UCSD-AML1 (cell line): Measurements from ENCODE around the gene FAM193A.
"Not testable (repeated sequence)": the region's sequence is repeated elsewhere in the genome, so short reads cannot be mapped to it uniquely, and the experiment has no call there.

Experiments used
- DNase-seq: peaks from one replicate; lab custom pipeline; 2025; ENCODE audit not compliant: unreplicated experiment; lab: John Stamatoyannopoulos, UW

Gene FAM193A

DNA sequence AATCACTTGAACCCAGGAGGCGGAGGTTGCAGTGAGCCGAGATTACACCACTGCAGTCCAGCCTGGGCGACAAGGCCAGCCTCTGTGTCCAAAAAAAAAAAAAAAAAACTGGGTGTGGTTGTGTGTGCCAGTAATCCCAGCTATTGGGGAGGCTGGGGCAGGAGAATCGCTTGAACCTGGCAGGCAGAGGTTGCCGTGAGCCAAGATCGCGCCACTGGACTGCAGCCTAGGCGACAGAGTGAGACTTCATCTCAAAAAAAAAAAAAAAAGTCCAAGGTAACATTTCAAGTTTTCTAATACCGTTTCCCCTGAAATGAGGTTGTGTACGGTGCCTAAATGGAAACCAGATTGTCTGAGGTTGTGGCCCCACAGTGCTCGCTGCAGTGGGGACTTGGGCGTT, 35.6 kb downstream of the FAM193A start:
- DNase-seq: no peak

DNA sequence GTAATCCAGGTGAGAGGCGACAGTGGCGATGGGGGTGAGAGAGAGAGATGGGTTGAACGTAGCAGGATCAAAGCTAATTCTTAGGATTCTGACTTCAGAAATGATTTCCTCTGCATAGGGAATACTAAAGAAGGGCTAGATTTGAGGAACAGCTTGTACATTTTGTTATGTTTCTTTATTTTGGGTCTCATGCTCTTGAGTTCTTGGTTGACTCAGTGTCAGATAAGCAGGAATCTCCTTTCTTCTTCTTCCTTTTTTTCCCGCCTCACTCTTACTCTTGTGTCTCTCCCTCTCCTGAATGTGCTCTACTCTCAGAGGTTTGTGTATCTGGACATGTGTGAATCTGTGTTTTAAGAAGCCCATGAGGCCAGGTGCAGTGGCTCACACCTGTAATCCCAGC, 36.4 kb downstream of the FAM193A start:
- DNase-seq: no peak

DNA sequence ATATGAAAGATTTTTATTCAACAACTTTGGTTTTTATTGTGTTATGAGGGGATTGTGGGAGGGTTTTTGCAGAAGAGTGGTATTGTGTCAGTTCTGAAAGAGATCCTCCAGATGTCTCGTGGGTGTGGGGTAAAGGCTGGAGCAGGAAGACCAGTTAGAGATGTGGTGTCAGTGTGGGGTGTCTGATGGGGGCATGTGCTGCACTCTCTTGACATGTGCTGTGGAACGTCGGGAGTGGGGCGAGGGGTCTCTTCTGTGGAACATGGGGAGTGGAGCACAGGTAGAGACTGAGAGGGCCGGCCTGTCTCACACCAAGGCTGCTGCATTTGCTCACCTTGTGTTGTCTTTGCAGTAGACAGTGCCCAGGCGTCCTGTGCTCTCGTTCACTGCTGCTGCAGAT, 37.6 kb downstream of the FAM193A start:
- no peak for DNase-seq

DNA sequence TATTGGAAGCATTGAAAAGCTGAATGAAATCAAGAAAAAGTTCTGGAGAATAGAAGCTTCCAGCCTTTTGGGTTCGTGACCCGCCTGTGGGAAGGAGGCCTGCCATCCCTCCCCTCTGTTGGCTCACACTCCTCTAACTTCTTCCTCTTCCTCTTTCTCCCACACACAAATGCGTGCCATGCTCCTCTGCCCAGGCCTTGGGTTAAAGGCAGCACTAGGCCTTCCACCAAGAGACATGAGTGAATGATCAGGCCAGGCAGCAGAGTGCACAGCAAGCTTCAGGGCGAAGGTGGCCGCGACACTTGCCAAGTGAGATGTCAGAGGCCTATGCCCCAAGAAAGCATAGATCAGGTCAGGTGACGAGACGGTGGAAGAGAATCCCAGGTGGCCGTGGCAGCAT, 38.4 kb downstream of the FAM193A start:
- DNase-seq: peak; percentile 30

DNA sequence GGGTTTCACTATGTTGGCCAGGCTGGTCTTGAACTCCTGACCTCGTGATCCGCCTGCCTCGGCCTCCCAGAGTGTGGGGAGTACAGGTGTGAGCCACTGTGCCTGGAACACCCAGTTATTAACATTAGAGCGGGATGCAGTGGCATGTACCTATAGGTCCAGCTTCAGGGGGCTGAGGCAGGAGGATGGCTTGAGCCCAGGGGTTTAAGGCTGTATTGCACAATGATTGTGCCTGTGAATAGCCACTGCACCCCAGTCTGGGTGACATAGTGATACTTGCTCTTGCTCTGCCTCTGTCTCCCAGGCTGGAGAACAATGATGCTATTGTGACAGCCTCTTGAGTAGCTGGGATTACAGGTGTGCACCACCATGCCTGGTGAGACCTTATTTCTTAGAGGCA, 39.8 kb downstream of the FAM193A start:
- no peak for DNase-seq

DNA sequence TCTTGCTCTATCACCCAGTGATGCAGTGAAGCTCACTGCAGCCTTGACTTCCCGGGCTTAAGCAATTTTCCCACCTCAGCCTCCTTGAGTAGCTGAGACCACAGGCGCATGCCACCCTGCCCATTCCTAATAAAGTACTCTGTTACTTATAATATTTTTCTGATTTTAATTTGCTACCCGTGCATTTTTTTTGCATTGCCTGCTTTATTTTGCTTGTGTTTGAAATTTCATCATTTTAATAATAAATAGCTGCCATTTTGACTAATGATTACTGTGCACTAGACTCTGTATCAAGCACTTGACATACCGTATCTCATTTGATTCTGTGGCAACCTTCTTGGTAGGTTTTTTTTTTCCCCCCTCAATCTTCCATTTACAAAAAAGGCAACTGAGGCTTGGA, 41.7 kb downstream of the FAM193A start:
- no peak for DNase-seq

DNA sequence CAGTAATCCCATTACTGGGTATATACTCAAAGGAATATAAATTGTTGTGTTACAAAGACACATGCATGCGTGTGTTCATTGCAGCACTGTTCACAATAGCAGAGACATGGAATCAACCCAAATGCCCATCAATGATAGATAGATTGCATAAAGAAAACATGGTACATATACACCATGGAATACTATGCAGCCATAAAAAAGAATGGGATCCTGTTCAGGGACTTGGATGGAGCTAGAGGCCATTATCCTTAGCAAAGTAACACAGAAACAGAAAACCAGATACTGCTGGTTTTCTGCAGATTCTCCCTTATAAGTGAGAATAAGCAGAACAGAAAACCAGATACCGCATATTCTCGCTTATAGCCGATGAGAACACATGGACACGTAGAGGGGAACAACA, 43.5 kb downstream of the FAM193A start:
- no peak for DNase-seq

DNA sequence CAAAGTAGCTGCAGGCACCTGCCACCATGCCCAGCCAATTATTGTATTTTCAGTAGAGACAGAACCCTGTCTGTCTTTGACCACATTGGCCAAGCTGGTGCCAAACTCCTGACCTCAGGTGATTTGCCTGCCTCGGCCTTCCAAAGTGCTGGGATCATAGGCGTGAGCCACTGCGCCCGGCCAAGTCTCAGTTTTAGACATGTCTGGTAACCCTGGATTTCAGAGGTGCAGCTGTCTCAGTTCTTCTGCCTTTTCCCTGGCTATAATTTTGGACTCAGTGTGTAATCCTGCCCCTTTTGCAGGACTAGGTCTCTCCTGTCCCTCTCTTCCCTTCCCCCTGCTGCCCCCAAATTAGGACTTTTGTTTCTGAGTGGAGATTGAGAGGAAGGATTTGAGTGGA, 46.6 kb downstream of the FAM193A start:
- no peak for DNase-seq

DNA sequence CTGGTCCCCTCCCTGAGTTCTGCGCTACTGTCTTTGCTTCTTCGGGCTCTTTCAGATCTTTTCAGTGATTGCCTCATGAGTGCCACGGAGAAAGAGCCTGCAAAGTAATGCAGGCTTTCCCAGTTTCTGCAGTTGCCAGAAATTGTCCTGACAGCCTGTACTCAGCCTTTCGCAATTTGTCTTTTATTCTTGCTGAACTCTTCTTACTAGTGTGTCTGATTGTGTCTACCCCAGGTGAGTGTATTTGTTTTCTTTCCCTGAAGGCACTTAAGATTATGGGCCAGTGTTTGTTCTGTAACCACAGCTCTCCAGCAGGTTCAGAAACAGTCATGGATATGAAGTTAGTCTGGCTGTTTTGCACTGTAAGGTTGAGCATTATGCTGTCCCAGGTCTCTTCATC, 47.1 kb downstream of the FAM193A start:
- DNase-seq: no peak

DNA sequence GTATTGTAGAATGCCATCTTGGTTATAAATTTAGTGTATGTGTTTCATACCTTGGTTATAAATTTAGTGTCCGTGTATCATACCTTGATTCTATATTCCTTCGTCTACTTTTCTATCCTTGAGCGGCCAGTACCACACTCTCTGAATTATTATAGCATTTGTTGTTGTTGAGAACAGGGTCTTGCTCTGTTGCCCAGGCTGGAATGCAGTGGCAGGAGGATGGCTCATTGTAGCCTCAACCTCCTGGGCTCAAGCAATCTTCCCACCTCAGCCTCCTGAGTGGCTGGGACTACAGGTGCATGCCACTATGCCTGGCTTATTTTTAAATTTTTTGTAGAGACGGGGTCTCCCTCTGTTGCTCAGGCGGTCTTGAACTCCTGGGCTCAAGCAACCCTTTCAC, 50.1 kb downstream of the FAM193A start:
- DNase-seq: no peak

DNA sequence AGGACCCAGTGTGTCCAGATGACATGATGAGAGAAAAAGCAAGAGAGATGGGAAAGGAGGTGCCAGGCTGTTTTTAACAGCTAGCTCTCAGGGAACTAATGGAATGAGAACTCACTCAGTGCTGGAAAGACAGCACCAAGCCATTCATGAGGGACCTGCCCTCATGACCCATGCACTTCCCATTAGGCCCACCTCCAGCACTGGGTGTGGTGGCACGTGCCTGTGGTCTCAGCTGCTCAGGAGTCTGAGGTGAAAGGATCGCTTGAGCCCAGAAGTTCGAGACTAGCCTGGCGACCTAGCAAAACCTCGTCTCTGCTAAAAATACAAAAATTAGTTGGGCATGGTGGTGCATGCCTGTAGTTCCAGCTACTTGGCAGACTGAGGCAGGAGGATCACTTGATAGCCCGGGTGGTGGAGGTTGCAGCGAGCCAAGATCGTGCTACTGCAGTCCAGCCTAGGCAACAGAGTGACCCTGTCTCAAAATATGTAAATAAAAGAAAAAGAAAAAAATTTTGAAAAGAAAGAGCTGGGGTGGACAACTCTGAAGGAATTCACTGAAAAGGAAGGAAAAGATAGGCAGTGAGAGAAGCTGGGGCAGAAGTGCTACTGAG, 50.9 kb downstream of the FAM193A start:
- DNase-seq: no peak

DNA sequence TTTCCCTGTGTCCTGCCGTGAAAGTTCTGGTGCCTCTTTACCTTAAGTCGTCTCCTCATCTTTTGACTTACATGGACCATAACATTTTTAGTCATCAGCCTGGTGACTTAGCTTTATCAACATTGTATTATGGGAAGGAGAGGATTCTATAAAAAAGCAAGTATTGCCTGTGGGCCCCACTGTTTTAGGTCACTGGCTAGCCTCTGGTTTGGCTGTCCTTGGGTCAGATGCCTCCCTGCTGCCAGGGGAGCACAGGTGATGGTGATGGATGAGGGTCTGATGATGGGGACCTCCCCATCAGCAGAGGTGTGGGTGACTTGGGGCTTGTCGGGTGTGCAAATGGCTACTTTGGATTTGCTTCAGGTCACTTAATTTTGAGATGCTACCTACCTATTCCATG, 51.8 kb downstream of the FAM193A start:
- no peak for DNase-seq

DNA sequence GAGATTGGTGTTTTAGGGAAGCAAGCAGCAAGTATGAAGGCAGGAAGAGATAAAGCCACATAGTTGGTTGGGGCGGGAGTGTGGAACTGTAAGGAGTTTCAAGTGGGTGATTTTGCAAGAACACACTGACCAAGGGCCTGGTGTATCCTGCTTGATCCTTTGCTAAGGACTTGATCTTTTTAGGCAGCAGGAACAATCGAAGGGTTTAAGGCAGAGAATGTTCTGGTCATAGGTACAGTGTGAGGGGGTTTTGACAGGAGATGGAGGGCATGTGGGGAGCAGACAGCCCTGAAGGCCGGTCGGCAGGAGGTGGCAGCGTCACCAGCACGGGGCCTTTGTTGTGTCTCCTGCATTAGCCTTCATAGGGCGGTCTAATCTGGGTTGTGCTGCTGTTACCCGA, 54.7 kb downstream of the FAM193A start:
- DNase-seq: peak; percentile 52

DNA sequence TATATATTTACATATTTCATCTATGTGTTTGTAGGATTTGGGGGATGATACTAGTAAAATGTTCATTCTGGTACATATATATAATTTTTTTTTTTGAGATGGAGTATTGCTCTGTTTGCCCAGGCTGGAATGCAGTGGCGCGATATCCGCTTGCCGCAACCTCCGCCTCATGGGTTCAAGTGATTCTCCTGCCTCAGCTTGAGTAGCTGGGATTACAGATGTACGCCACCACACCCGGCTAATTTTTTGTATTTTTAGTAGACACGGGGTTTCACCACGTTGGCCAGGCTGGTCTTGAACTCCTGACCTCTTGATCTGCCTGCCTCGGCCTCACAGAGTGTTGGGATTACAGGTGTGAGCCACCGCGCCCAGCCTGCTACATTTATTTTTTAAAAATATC, 55.6 kb downstream of the FAM193A start:
- DNase-seq: not testable (repeated sequence)

DNA sequence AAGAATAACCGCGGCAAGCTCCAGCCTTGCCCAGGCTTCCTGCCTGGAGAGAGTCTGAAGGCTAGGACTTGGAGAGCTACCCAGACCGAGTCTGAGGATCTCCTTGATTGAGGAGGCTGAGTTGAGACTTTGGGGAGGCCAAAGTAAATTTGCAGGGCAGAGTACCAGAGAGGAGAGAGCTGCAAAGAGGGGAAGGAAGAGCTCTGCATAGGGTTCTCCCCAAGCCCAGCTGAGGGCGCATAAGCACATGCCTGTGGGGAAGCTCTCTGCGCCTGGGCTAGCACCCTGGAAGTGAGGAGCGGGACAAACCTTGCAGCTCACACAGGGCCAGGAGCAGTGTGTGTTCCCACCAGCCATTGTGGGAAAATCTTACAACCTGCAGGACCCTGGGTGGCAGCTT, 56.1 kb downstream of the FAM193A start:
- DNase-seq: peak; percentile 44

DNA sequence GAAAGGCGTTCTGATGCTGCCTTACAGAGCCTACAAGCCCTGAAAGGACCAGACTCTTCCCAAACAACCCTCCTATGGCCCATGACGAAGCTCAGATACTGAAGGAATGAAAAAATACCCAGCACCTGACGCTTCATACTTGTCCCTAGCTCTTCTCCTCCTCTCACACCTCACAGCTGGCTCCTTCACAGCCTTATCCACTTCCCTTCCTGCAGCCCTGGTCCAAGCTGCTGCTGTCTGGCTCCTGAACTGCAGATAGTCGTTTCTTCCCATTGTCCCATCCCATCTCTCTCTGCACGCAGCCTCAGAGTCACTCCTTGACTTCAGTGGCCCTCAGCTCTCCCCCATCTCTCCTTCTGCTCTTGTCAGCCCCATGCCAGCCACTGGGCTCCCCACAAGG, 56.6 kb downstream of the FAM193A start:
- no peak for DNase-seq

DNA sequence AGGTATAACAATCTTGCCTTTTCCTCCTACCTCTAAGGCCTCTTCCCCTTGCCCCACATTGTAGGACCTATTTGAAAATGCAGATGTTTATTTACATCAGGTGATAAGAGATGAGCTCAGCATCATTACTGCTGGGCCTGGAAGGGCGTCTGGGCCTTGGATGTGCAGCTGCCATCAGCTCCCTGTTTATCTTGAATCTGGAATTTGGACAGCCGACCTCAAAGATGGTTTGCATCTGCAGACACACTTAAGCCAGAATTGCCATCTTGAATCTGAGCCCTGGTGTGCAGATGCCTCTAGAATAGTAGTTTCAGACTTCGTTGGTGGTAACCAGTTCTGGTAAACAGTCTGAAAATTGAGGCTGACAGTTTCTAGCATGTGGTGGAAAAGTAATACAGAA, 59.0 kb downstream of the FAM193A start:
- DNase-seq: no peak

DNA sequence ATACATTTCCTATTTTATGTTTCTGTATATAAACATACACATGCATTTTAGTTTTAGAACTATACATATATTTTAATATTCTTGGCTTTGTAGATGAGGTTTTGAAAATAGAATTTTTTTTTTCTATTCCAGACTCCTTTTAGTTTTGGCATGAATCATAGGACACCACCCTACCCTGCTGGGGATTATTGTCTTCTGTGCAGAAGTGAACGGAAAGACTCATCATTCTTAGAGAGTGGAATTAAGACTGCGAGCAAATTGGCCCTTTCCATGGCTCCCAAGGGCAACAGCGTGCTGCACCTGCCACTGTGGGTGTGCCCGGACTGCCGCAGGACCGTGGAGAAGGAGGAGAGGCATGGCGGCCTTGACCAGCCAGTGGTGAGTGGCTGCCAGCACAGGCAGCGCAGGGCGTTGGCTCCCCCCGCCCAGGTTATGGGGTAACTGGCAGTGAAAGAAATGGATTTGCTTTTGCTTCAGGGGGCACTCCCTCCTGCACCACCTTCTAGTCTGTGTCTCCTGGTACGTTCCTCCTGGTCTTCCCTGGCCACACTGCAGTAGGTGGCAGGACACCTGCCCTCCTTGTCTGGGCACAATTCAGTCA, 59.6 kb downstream of the FAM193A start:
- DNase-seq: no peak

DNA sequence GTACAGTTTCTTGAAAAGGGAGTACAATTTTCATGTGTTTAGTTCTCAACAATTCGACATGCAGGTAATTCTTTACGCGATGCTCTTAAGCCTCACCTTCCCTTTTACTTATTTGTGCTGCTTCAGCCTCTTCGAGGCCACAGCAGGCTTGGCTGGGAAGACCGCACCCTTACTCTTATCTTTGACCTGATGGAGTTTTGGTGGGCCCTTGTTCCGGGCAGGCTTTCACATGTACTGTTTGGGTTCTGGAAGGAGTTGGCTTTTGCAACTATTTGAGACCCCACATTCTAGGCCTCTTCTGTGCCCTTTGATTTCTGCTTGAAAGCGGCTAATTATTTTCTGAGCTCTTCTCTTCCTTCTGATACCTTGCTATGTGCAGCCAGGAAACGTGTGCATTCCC, 60.2 kb downstream of the FAM193A start:
- DNase-seq: no peak

DNA sequence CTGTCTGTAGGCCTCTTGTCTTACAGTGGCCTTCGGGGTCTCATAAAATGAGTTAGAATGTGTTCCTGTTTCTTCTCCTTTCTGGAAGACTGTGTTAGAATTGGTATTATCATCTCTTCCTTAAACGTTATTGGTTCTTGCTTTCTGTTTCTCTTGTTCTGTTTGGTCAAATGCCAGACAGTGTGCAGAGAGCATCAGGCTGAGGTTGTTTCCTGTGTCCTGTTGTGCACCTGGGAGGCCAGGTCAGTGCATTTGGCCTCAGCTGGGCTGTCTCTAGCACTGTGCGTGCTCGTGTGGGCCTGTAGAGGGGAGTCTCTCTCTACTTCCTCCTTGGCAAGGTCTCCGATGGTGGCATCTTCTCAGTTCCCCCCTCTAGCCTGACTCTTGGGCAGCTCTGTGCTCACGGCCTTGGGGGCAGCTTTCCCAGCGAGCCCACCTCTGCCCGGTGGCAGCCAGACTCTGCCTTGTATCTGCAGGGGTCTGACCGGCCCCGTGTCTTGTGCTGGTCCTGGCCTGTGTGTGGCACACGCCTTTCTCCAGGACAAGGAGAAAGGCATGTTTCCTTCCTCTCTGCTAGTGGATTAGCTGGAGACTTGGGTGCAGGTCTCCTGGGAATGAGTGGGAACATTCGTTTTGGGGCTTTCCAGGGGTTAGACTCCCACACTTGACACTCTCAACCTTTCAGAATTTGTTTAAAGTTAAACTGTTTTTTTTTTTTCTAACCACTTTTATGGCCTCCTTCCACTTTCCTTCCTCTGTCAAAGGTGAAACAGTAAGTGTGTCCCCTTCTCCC, 62.3 kb downstream of the FAM193A start:
- DNase-seq: peak; percentile 32

DNA sequence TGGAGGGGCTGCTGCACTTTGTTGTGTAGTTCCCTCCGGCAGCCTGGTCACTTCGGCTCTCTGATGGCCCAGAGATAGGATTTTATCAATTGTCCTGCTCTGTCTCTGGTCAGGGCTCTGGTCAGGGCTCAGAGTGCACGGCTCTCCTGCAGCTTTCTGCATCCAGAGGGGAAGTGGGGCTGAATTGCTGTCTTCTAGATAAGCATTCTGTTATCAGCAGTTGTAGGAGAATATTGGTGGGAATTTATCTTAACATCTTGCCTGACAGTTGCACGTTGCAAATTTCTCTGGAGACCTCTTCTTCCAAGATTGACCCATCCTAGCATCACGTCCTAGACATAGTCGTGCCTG, 62.8 kb downstream of the FAM193A start:
- DNase-seq: no peak

DNA sequence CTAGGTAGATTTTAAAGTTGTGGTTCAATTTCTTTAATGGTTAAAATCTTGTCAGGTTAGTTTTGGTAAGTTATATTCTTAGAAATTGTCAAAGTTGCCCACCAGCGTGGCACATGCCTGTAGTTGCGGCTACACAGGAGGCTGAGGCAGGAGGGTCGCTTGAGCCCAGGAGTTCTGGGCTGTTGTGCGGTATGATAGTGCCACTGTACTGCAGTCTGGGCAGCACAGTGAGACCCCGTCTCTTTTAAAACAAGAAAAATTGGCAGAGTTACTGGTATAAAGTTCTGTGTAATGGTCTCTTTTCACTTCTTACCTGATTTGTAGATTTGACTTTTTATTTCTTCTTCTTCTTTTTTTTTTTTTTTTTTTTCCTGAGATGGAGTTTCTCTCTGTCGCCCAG, 64.4 kb downstream of the FAM193A start:
- no peak for DNase-seq

DNA sequence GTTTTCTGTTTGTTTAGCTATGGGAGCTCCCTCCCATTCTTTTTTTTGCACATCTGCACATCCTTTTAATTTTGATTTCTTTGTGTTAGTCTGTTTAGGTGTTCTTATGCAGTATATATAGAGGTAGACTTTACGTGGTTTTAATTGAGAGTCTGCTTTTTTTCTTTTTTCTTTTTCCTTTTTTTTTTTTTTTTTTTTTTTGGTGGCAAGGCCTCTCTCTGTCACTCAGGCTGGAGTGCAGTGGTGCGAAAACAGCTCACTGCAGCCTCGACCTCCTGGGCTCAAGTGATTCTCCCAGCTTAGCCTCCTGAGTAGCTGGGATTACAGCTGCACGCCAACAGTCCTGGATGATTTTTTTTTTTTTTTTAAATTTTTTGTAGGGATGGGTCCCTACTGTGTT, 68.2 kb downstream of the FAM193A start:
- DNase-seq: no peak
